ENCODE results near the gene SESN2.

- no peak for TF ChIP-seq CTCF (IDR thresholded peaks at IDR 0.05; ENCODE audit: borderline replicate concordance, extremely low read depth, low read length, poor library complexity, severe bottlenecking)
- TF ChIP-seq EZH2 (IDR thresholded peaks at IDR 0.05; ENCODE audit: borderline replicate concordance, low read depth, low read length, severe bottlenecking): no peak
Observed at GRCh38 chr1:28272215-28272852, 13.0 kb downstream of the SESN2 start.
